NCI-H526 (cell line): ENCODE results near the gene ELMOD3.
A peak's percentile ranks its signal among the peaks of the same experiment; 100 is the strongest.
"Not testable (repeated sequence)": the region's sequence is repeated elsewhere in the genome, so short reads cannot be mapped to it uniquely, and the experiment has no call there.

Experiments
- DNase-seq, 2 experiments: peaks; one replicate each; lab custom pipeline; 2025; lab: John Stamatoyannopoulos, UW

The ELMOD3 gene

GRCh38 chr2:85423525-85423924 lies 69.0 kb downstream of the ELMOD3 start:
- DNase-seq: no peak

- DNase-seq: no peak
Measured at GRCh38 chr2:85425588-85425987, 71.0 kb downstream of the ELMOD3 start.

- peak; percentile 74 to 91 for DNase-seq
Measured at GRCh38 chr2:85427300-85427835, 72.8 kb downstream of the ELMOD3 start.

- peak; percentile 40 to 50 for DNase-seq
Measured at GRCh38 chr2:85428343-85428881, 73.8 kb downstream of the ELMOD3 start.

- peak; percentile 96 to 97 for DNase-seq
Measured at GRCh38 chr2:85429213-85429923, 74.8 kb downstream of the ELMOD3 start.

- DNase-seq: peak in 1 of 2 experiments; percentile 38
Measured at GRCh38 chr2:85429924-85430289, 75.3 kb downstream of the ELMOD3 start.

GRCh38 chr2:85430752-85431569 lies 76.4 kb downstream of the ELMOD3 start:
- peak; percentile 92 to 97 for DNase-seq

DNA sequence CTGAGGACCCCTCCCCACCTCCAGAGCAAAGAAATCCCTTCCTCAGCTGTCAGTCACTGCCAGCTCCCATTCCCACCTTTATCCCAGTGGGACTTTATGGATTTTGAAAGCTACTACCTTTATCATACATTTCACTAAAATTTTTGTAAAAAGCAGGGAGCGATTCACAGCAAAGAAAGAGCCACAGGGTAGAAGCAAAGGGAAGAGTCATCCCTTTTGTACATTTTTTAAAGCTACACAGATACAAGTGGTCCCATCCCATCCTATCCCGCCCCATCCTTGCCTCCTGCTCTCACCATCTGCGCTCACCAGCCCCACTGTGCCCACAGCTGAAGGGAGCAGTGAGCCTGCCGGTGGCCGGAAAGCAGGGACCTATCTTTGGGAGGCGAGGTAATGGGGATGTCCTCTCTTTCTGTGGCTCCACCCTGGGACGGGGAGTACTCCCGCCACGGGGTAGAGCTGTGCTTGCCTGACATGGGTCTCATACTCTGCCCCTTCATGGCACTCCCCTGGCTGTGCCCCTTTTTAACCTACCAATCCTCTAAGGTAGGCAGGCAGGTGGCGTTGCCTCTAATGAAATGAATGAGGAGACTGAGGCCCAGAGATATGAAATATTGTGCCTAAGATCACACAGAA lies 77.1 kb downstream of the ELMOD3 start:
- DNase-seq: peak; percentile 14 to 57

- DNase-seq: peak in 1 of 2 experiments; percentile 22
Measured at GRCh38 chr2:85433511-85434089, 79.0 kb downstream of the ELMOD3 start.

- DNase-seq: no peak
Measured at GRCh38 chr2:85434696-85435095, 80.1 kb downstream of the ELMOD3 start.

- no peak for DNase-seq
Measured at GRCh38 chr2:85435220-85435958, 80.8 kb downstream of the ELMOD3 start.

GRCh38 chr2:85435981-85436835 lies 81.6 kb downstream of the ELMOD3 start:
- DNase-seq: peak; percentile 33 to 55

DNA sequence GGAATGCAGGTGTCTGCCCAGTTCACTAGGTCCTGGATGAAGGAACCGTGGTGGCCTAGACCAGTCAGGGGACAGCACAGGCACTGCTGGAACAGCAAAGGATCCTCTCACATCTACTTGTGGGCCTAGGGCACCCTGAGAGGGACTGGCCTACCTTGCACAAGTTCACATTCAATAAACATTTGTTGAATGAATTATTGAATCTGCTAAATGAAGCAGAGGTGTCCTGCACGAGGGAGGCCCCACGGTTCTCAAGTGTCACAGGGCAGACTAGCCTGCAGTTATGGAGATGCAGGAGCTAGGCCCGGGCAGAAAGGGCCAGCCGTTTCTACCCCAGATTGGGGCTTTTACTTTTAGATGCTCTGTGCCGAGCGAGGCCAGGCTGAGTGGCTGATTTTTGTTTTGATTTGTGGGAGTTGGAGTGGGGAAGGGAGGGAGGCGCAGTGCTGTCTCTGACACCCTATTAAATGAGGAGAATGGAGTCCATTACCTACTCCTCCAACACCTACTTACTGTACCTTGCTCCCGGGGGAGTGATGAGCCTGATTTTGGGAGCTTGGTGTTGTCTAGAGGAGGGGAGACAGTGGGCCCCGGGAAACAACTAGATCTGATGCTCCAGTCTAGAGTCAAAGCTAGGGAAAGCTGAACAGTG lies 82.4 kb downstream of the ELMOD3 start:
- DNase-seq: peak in 1 of 2 experiments; percentile 62

GRCh38 chr2:85437488-85438200 lies 83.1 kb downstream of the ELMOD3 start:
- DNase-seq: peak; percentile 60 to 90

DNA sequence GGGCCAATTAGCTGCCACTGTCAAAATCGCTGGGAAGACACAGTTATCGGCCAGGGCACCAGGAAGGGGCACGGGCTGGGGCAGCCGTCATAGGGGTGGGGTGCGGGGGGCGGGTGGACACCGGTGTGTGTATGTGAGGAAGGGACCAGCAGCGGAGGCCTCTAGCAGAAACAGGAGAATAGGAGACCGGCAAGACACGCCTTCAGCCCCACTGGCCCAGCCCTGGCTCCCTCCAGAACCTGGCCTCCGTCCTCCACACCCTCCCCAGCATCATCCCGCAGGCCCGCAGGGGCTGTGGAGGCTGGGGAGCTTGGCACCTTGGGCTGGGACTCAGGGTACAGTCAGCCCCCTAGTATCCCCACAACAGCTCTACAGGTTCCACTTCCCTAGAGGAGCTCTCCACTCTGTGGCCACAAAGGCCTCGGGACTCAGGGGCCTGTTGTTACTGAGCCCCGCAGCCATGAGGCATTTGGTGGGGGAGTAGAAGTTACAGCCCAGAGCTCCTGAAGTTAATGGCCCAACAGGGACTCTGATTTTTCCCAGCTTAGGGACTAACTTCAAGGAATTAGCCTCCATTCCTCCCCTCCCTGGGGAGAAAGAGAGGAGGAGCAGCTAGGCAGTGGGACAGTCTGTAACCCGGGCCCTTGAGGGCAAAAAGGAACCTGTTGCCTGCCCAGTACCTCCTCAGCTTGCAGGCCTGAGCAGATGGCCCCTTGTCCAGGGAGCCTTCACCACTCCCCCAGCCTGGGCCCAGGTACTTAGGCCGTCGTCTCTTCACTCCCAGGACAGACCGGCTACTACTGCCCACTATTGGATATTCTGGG lies 83.8 kb downstream of the ELMOD3 start:
- peak in 1 of 2 experiments; percentile 66 for DNase-seq

GRCh38 chr2:85439025-85439472 lies 84.5 kb downstream of the ELMOD3 start:
- DNase-seq: no peak

DNA sequence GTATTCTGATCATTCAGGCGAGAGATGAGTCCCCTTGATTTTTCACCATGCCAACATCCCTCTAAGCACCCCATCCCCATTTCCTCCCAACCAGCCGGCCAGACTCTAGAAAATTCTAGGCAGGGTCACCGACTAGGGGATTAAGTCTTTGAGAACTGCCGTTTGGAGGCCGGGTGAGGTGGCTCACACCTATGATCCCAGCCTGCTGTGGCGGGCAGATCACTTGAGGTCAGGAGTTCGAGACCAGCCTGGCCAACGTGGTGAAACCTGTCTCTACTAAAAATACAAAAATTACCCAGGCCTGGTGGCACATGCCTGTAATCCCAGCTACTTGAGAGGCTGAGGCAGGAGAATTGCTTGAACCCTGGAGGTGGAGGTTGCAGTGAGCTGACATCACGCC lies 85.0 kb downstream of the ELMOD3 start:
- not testable (repeated sequence) for DNase-seq

DNA sequence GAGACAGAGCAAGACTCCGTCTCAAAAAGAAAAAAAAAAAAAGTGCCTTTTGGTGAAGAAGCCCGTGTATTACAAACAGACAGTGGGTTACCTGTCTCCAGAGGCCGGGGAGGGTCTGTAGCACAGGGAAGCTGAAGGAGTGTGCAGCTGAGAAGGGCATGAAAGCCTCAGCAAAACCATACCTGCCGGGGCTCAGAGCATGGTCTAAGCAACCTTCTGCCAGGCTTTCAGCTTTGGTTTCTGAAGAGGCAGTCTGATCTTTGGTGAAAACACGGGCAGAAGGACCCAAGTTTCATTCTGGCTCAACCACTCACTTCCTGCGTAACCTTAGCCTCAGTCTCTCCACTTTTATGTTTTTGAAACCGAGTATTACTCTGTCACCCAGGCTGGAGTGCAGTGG lies 85.4 kb downstream of the ELMOD3 start:
- DNase-seq: no peak
